Thymus (tissue), 11 donors: Measurements from ENCODE around the gene EIF5. TPM values are rescaled to one million over a fixed set of nuclear protein-coding genes. Genes with fewer than 3 reads are reported as not detected.

Experiments
- DNase-seq, 9 donors: peaks; one replicate each; pipeline ENCODE4 v3.0.0-alpha.2; 2013; ENCODE audit warnings: low spot score in 9 of 9, low read depth in 6 of 9, missing footprints in 1 of 9
- H3K27ac ChIP-seq, 2 donors: one replicate each; pipeline ENCODE4 v1.5.1; 2013; ENCODE audit warnings: control low read depth in 1 of 2, low read depth in 1 of 2, low read length in 1 of 2, mild to moderate bottlenecking in 1 of 2, moderate library complexity in 1 of 2
- H3K27me3 ChIP-seq, 2 donors: one replicate each; pipeline ENCODE4 v1.5.1; 2013; ENCODE audit warnings: low read length in 1 of 2; ENCODE audit not compliant: control insufficient read depth in 2 of 2, insufficient read depth in 1 of 2
- H3K36me3 ChIP-seq, 2 donors: one replicate each; pipeline ENCODE4 v1.5.1; 2013; ENCODE audit warnings: low read length in 1 of 2, mild to moderate bottlenecking in 1 of 2, moderate library complexity in 1 of 2; ENCODE audit not compliant: control insufficient read depth in 2 of 2, insufficient read depth in 2 of 2
- H3K4me1 ChIP-seq, 2 donors: one replicate each; pipeline ENCODE4 v1.5.1; 2013; ENCODE audit warnings: low read length in 2 of 2; ENCODE audit not compliant: control insufficient read depth in 2 of 2, insufficient read depth in 2 of 2
- H3K4me3 ChIP-seq, 2 donors: one replicate each; pipeline ENCODE4 v1.5.1; 2013; ENCODE audit warnings: low read length in 2 of 2, control low read depth in 1 of 2, mild to moderate bottlenecking in 1 of 2
- H3K9me3 ChIP-seq, 2 donors: one replicate each; pipeline ENCODE4 v1.5.1; 2013; ENCODE audit warnings: low read length in 1 of 2, mild to moderate bottlenecking in 1 of 2; ENCODE audit not compliant: control insufficient read depth in 2 of 2, insufficient read depth in 1 of 2
- WGBS: extraction: QIAGEN DNeasy Blood & Tissue Kit; methylation state at CpG from one replicate; pipeline ENCODE4 v1.1.7; 2013; 5-methylcytosine and 5-hydroxymethylcytosine counted together
- polyA plus RNA-seq: library from polyadenylated mRNA; stranded (reverse); fragments of 200-250 nt; gene quantifications from one replicate; pipeline ENCODE4 v1.2.3, GENCODE V29; 2013
- total RNA-seq: library from RNA; stranded (reverse); fragments of 120-200 nt; gene quantifications from one replicate; pipeline ENCODE4 v1.2.4, GENCODE V29; 2013
- donor health status: healthy.

Gene EIF5
- total and polyA plus RNA-seq, 2 donors: 89.5 to 96.1 TPM

DNA sequence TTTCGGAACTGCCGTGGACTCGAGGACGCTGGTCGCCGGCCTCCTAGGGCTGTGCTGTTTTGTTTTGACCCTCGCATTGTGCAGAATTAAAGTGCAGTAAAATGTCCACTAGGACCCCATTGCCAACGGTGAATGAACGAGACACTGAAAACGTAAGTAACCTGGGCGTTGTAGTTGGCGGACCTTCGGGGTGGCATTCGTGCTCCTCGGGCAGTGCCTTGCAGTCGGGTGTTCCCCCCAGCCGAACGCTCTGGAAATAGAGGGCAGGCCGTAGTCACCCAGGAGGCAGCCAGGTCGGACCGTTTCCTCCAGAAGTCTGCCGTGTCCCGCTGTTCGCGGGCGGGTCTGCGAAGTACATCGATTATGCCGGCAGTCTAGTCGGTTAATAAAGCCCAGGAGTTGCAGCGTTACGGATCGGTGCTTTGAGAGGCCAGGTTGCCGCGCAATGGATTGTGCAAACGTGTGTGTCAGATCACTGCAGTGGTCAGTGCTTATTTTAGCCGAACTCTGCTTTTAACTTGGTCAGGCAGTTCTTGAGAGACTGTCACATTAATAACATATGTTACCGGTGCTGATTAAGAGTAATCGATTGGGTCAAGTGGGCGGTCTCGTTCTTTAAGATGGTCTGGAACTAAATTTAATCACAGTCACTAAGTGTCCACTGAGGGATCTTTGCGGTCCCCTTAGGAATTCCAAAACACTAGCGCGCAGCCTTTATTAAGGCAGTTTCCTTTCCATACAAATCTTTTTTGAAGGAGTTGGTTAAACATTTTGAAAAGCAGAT is 52.1 kb downstream of the EIF5 start:
- H3K4me1 ChIP-seq: peaks cover 17 to 20% of the 10 kb centered on the region in 2 donors
- H3K27ac ChIP-seq: peak overlapping the region; percentile 97 to 99
- H3K9me3 ChIP-seq: no peaks in the 10 kb centered on the region
- peak overlapping the region; percentile 77 to 91 for H3K4me3 ChIP-seq
- peaks cover 2 to 4% of the 10 kb centered on the region in 2 donors for H3K27me3 ChIP-seq
- peak in 3 of 9 donors; percentile 32 to 51 (median 33) for DNase-seq
- WGBS: under 1% methylated on average over 44 of the region's 44 CpGs
- H3K36me3 ChIP-seq: no peaks in the 10 kb centered on the region

DNA sequence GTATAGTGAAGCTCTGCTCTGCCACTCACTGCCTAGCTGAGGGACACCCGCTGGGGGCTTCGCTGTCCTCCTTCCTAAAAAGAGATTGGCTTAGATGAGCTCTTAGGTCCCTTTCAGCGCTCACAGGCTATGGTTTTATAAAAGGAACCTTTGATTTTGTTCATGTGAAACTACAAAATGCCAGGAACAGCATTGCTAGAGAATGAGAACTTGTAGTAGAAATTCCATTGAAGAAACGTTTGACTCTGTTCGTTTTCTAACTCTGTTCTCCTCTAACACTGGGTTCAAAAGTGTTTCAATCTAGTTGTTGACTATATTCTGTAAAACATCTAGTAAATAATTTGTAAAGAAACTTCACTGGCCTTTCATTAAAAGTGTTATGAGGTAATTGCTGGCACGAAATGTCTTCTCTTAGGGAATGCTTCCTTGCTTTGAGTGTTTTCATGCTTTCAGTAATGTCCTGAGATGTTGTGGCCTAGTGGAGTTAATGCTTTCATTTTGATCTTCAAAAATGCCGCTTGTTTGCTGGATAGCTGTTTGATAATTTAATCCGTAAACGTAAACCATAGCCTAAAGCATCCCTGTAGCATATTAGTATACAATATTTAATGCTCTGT is 52.8 kb downstream of the EIF5 start:
- WGBS: 36% methylated on average over 9 of the region's 9 CpGs
- H3K4me3 ChIP-seq: peak overlapping the region; percentile 77 to 91
- H3K27ac ChIP-seq: peak overlapping the region in 1 of 2 donors; percentile 39
- H3K27me3 ChIP-seq: peaks cover 0 to 4% of the 10 kb centered on the region in 2 donors
- DNase-seq: peak in 2 of 9 donors; percentile 14 to 37
- no peaks in the 10 kb centered on the region for H3K36me3 ChIP-seq
- peaks cover 17 to 20% of the 10 kb centered on the region in 2 donors for H3K4me1 ChIP-seq
- H3K9me3 ChIP-seq: no peaks in the 10 kb centered on the region

GRCh38 chr14:103388664-103389063 is 54.6 kb downstream of the EIF5 start:
- WGBS: 97% methylated on average over 1 of the region's 1 CpG
- DNase-seq: no peak
- peaks cover 20 to 25% of the 10 kb centered on the region in 2 donors for H3K4me1 ChIP-seq
- no peaks in the 10 kb centered on the region for H3K27me3 ChIP-seq
- no peak overlapping the region for H3K27ac ChIP-seq
- no peaks in the 10 kb centered on the region for H3K36me3 ChIP-seq
- H3K9me3 ChIP-seq: no peaks in the 10 kb centered on the region
- H3K4me3 ChIP-seq: no peak overlapping the region

DNA sequence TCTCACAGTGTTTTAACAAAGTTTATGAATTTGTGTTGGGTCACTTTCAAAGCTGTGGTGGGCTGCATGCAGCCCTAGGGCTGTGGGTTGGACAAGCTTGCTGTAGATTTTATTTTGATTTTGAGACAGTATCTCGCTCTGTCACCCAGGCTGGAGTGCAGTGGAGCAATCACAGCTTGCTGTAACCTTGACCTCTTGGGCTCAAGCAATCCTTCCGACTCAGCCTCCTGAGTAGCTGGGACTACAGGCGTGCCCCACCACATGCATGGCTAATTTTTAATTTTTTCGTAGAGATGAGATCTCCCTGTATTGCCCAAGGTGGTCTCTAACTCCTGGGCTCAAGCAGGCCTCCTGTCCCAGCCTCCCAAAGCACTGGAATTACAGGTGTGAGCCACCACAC is 56.6 kb downstream of the EIF5 start:
- H3K4me1 ChIP-seq: peaks cover 25 to 36% of the 10 kb centered on the region in 2 donors
- no peak for DNase-seq
- WGBS: 90% methylated on average over 4 of the region's 4 CpGs
- no peaks in the 10 kb centered on the region for H3K9me3 ChIP-seq
- H3K27me3 ChIP-seq: no peaks in the 10 kb centered on the region
- no peaks in the 10 kb centered on the region for H3K36me3 ChIP-seq
- no peak overlapping the region for H3K4me3 ChIP-seq
- no peak overlapping the region for H3K27ac ChIP-seq

- 7% methylated on average over 4 of the region's 4 CpGs for WGBS
- Histone ChIP-seq H3K4me3 (no peak overlapping the region), H3K27me3 (no peaks in the 10 kb centered on the region), H3K4me1 (peaks cover 25 to 36% of the 10 kb centered on the region in 2 donors), H3K36me3 (no peaks in the 10 kb centered on the region), H3K27ac (no peak overlapping the region), H3K9me3 (no peaks in the 10 kb centered on the region)
- DNase-seq: peak in 4 of 9 donors; percentile 28 to 78 (median 45)
Measured at GRCh38 chr14:103391048-103391447, 57.0 kb downstream of the EIF5 start.

GRCh38 chr14:103392106-103392505 is 58.1 kb downstream of the EIF5 start:
- no peaks in the 10 kb centered on the region for H3K9me3 ChIP-seq

GRCh38 chr14:103392572-103392971 is 58.5 kb downstream of the EIF5 start:
- Histone ChIP-seq H3K36me3 (no peaks in the 10 kb centered on the region), H3K27me3 (no peaks in the 10 kb centered on the region), H3K27ac (no peak overlapping the region), H3K9me3 (no peaks in the 10 kb centered on the region), H3K4me1 (peaks cover 25 to 27% of the 10 kb centered on the region in 2 donors), H3K4me3 (no peak overlapping the region)
- no peak for DNase-seq
- 94% methylated on average over 8 of the region's 8 CpGs for WGBS

More at GRCh38 chr14:103392106-103392505, 58.1 kb downstream of the EIF5 start:
- Histone ChIP-seq H3K27me3 (no peaks in the 10 kb centered on the region), H3K36me3 (no peaks in the 10 kb centered on the region), H3K4me3 (no peak overlapping the region), H3K27ac (no peak overlapping the region), H3K4me1 (peaks cover 25 to 30% of the 10 kb centered on the region in 2 donors)
- 99% methylated on average over 5 of the region's 5 CpGs for WGBS
- no peak for DNase-seq

DNA sequence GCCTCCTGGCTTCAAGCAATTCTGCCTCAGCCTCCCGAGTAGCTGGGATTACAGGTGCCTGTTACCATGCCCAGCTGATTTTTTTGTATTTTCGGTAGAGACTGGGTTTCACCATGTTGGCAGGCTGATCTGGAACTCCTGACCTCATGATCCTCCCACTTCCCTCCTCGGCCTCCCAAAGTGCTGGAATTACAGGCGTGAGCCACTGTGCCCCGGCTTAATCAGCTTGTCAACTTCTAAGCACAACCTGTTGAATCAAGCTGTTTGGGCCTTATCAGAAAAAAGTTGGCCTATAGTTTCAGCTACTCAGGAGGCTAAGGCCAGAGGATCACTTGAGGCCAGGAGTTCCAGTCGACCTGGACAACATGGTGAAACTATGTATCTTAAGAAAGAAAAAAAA is 59.0 kb downstream of the EIF5 start:
- WGBS: 96% methylated on average over 6 of the region's 6 CpGs

More for the DNA sequence above, 59.0 kb downstream of the EIF5 start:
- Histone ChIP-seq H3K4me1 (peaks cover 20 to 23% of the 10 kb centered on the region in 2 donors), H3K9me3 (no peaks in the 10 kb centered on the region), H3K36me3 (no peaks in the 10 kb centered on the region), H3K4me3 (no peak overlapping the region), H3K27me3 (no peaks in the 10 kb centered on the region), H3K27ac (no peak overlapping the region)
- DNase-seq: no peak
